Smooth muscle cell (in vitro differentiated cells): Measurements from ENCODE around the gene PINK1. TPM values are rescaled to one million over a fixed set of nuclear protein-coding genes. Genes with fewer than 3 reads are reported as not detected.

Experiments
- DNase-seq: peaks from one replicate; lab custom pipeline; 2025; ENCODE audit not compliant: unreplicated experiment; lab: John Stamatoyannopoulos, UW
- H2AFZ ChIP-seq: fragments of 200-600 bp; sonication (generic); 2 replicates; pipeline ENCODE4 v1.6.0; 2016; ENCODE audit warnings: antibody characterized with exemption, low read depth, mild to moderate bottlenecking
- H3F3A ChIP-seq: fragments of 200-600 bp; sonication (generic); 2 replicates; pipeline ENCODE4 v1.6.0; 2017; ENCODE audit warnings: antibody characterized with exemption, low read depth
- H3K27ac ChIP-seq: fragments of 200-600 bp; sonication (generic); 2 replicates; pipeline ENCODE4 v1.5.1; 2016; ENCODE audit warnings: low read depth, mild to moderate bottlenecking
- H3K27me3 ChIP-seq: fragments of 200-600 bp; sonication (generic); 2 replicates; pipeline ENCODE4 v1.6.1; 2016; ENCODE audit warnings: low read depth, mild to moderate bottlenecking
- H3K36me3 ChIP-seq: fragments of 200-600 bp; sonication (generic); 2 replicates; pipeline ENCODE4 v1.5.1; 2016; ENCODE audit warnings: low read depth
- H3K4me1 ChIP-seq: fragments of 200-600 bp; sonication (generic); 2 replicates; pipeline ENCODE4 v1.5.1; 2016; ENCODE audit warnings: low read depth
- H3K4me2 ChIP-seq: fragments of 200-600 bp; sonication (generic); 2 replicates; pipeline ENCODE4 v1.6.0; 2016; ENCODE audit warnings: mild to moderate bottlenecking
- H3K4me3 ChIP-seq: fragments of 200-600 bp; sonication (generic); 2 replicates; pipeline ENCODE4 v1.5.1; 2016; ENCODE audit warnings: mild to moderate bottlenecking
- H3K79me2 ChIP-seq: fragments of 200-600 bp; sonication (generic); 2 replicates; pipeline ENCODE4 v1.6.0; 2016; ENCODE audit warnings: low read depth, mild to moderate bottlenecking
- H3K9ac ChIP-seq: fragments of 200-600 bp; sonication (generic); 2 replicates; pipeline ENCODE4 v1.6.0; 2016; ENCODE audit warnings: low read depth
- H3K9me3 ChIP-seq: fragments of 200-600 bp; sonication (generic); replicated peaks from 2 replicates; pipeline ENCODE4 v1.5.1; 2016; ENCODE audit warnings: low read depth
- H4K20me1 ChIP-seq: fragments of 200-600 bp; sonication (generic); 2 replicates; pipeline ENCODE4 v1.6.0; 2016; ENCODE audit warnings: low read depth
- CTCF ChIP-seq: fragments of 200-600 bp; sonication (generic); IDR thresholded peaks from 2 replicates; pipeline ENCODE4 v1.5.1; 2017; ENCODE audit warnings: borderline replicate concordance, mild to moderate bottlenecking, antibody characterized with exemption; ENCODE audit not compliant: insufficient read depth, poor library complexity, severe bottlenecking
- WGBS: methylation state at CpG from one replicate; pipeline ENCODE4 v1.1.7; 2016; ENCODE audit warnings: low lambda C conversion rate; 5-methylcytosine and 5-hydroxymethylcytosine counted together
- polyA plus RNA-seq: library from polyadenylated mRNA; unstranded; fragments of >200 nt; fragmentation: Nextera tagmentation; extraction: Ambion mirVana; gene quantifications from 2 replicates; pipeline ENCODE4 v1.2.1, GENCODE V29; 2016
- total RNA-seq: library from RNA; depleted of rRNA; stranded (reverse); fragments of >200 nt; gene quantifications from 2 replicates; pipeline ENCODE4 v1.2.3, GENCODE V29; 2014

Gene PINK1
- total and polyA plus RNA-seq, 2 experiments from 2014 or later: 28.8 to 63.3 TPM

- Histone ChIP-seq H3K4me1 (no peaks in the 10 kb centered on the region), H3K27me3 (no peaks in the 10 kb centered on the region), H4K20me1 (no peaks in the 10 kb centered on the region), H3F3A (peaks cover 8% of the 10 kb centered on the region), H3K4me3 (no peak overlapping the region), H3K79me2 (no peaks in the 10 kb centered on the region), H3K9ac (no peak overlapping the region), H3K9me3 (no peaks in the 10 kb centered on the region), H3K27ac (no peak overlapping the region), H3K36me3 (no peaks in the 10 kb centered on the region), H3K4me2 (no peak overlapping the region), H2AFZ (no peak overlapping the region)
- no peak for TF ChIP-seq CTCF
- no peak for DNase-seq
- WGBS: 95% methylated on average over 2 of the region's 2 CpGs
These were observed 22.3 kb upstream of the PINK1 start for GRCh38 chr1:20610970-20611369.

GRCh38 chr1:20611652-20612051 lies 21.6 kb upstream of the PINK1 start:
- WGBS: 100% methylated on average over 5 of the region's 5 CpGs

GRCh38 chr1:20612221-20612746 lies 21.0 kb upstream of the PINK1 start:
- WGBS: 58% methylated on average over 8 of the region's 11 CpGs
- no peak for TF ChIP-seq CTCF

More at GRCh38 chr1:20611652-20612051, 21.6 kb upstream of the PINK1 start:
- H3K27me3 ChIP-seq: no peaks in the 10 kb centered on the region
- no peak overlapping the region for H3K4me3 ChIP-seq
- no peak overlapping the region for H3K27ac ChIP-seq
- no peak overlapping the region for H2AFZ ChIP-seq
- DNase-seq: no peak
- TF ChIP-seq CTCF: no peak
- no peaks in the 10 kb centered on the region for H4K20me1 ChIP-seq
- no peaks in the 10 kb centered on the region for H3K36me3 ChIP-seq
- H3K4me2 ChIP-seq: no peak overlapping the region
- no peaks in the 10 kb centered on the region for H3K9me3 ChIP-seq
- H3F3A ChIP-seq: peaks cover 8% of the 10 kb centered on the region
- no peaks in the 10 kb centered on the region for H3K4me1 ChIP-seq
- no peak overlapping the region for H3K9ac ChIP-seq
- no peaks in the 10 kb centered on the region for H3K79me2 ChIP-seq

GRCh38 chr1:20614131-20614579 lies 19.1 kb upstream of the PINK1 start:
- Histone ChIP-seq H3K27ac (peak overlapping the region; percentile 96), H3K9me3 (no peaks in the 10 kb centered on the region), H3K4me1 (no peaks in the 10 kb centered on the region), H3K79me2 (no peaks in the 10 kb centered on the region), H3K36me3 (no peaks in the 10 kb centered on the region), H3K9ac (peak overlapping the region; percentile 41), H3K4me3 (no peak overlapping the region), H4K20me1 (no peaks in the 10 kb centered on the region), H2AFZ (peak overlapping the region; percentile 16), H3F3A (peaks cover 8% of the 10 kb centered on the region), H3K4me2 (no peak overlapping the region), H3K27me3 (no peaks in the 10 kb centered on the region)
- DNase-seq: no peak
- WGBS: 46% methylated on average over 3 of the region's 3 CpGs
- TF ChIP-seq CTCF: no peak

More at GRCh38 chr1:20612221-20612746, 21.0 kb upstream of the PINK1 start:
- no peaks in the 10 kb centered on the region for H4K20me1 ChIP-seq
- no peak for DNase-seq
- no peak overlapping the region for H2AFZ ChIP-seq
- peaks cover 8% of the 10 kb centered on the region for H3F3A ChIP-seq
- no peaks in the 10 kb centered on the region for H3K4me1 ChIP-seq
- no peak overlapping the region for H3K27ac ChIP-seq
- no peaks in the 10 kb centered on the region for H3K27me3 ChIP-seq
- no peaks in the 10 kb centered on the region for H3K36me3 ChIP-seq
- no peaks in the 10 kb centered on the region for H3K9me3 ChIP-seq
- no peak overlapping the region for H3K4me2 ChIP-seq
- no peak overlapping the region for H3K9ac ChIP-seq
- H3K79me2 ChIP-seq: no peaks in the 10 kb centered on the region
- no peak overlapping the region for H3K4me3 ChIP-seq
